ENCODE data around the gene ANKRA2. TPM values are rescaled to one million over a fixed set of nuclear protein-coding genes. Genes with fewer than 3 reads are reported as not detected.

ANKRA2 gene
- total and polyA plus RNA-seq, 10 of the 15 experiments (the other 5 are each of a cell fraction or from before 2014, with no cell fraction given), result 12.3 to 47.1 (median 21.9) TPM

- TF ChIP-seq TCF3 (IDR thresholded peaks at IDR 0.05; ENCODE audit: borderline replicate concordance, insufficient read depth, low read depth, low read length) (no peak), ZNF592 (IDR thresholded peaks at IDR 0.05) (no peak), CREB1 (IDR thresholded peaks at IDR 0.05; ENCODE audit: low read depth) (no peak), NFIC (IDR thresholded peaks at IDR 0.05; ENCODE audit: low read depth, low read length) (no peak)
Observed at GRCh38 chr5:73515232-73515631, 50.2 kb downstream of the ANKRA2 start (continued).

GRCh38 chr5:73514418-73514817, 51.0 kb downstream of the ANKRA2 start:
- H3K9me3 ChIP-seq (replicated peaks; ENCODE audit: control insufficient read depth, insufficient read depth, low read length), result no peaks in the 10 kb centered on the region
- no peaks in the 10 kb centered on the region for H3K4me1 ChIP-seq (ENCODE audit: control insufficient read depth, insufficient read depth, low read length)
- FAIRE-seq (no peak), DNase-seq (ENCODE audit: low read depth, low spot score) (no peak), ATAC-seq (no peak)
- ChIA-PET CTCF (interaction anchor here (1.0 to 10.3 kb wide), 2 partner anchors 15 to 22 kb away, joined by 3 to 139 read pairs; no protein-coding TSS in a partner anchor), POLR2A (no interaction called here), RAD21 (ENCODE audit: unreplicated experiment) (no interaction called here), SMC1A (ENCODE audit: uncharacterized antibody, unreplicated experiment) (interaction anchor here (1.0 to 1.8 kb wide), 2 partner anchors 10 to 21 kb away, joined by 3 to 4 read pairs; no protein-coding TSS in a partner anchor)
- H4K20me1 ChIP-seq (ENCODE audit: control insufficient read depth, insufficient read depth), result no peaks in the 10 kb centered on the region
- no peak overlapping the region for H3K4me2 ChIP-seq (ENCODE audit: control insufficient read depth, insufficient read depth)
- intact Hi-C loops (cut with micrococcal nuclease; ENCODE audit: unreplicated experiment) (no loop called here), in situ Hi-C loops (cut with MboI) (no loop called here)
- no peaks in the 10 kb centered on the region for H3K36me3 ChIP-seq (ENCODE audit: control insufficient read depth in 2 of 2, insufficient read depth in 2 of 2, low read length in 1 of 2)
- no TSS peak for BruUV-seq (replicated peaks)
- H2AFZ ChIP-seq (ENCODE audit: control insufficient read depth, low read depth, low read length), result no peak overlapping the region
- H3K27ac ChIP-seq (ENCODE audit: control insufficient read depth, insufficient read depth), result no peak overlapping the region
- H3K4me3 ChIP-seq, result no peak overlapping the region
- no peaks in the 10 kb centered on the region for H3K79me2 ChIP-seq (ENCODE audit: control insufficient read depth, insufficient read depth, low read length)
- no peaks in the 10 kb centered on the region for H3K27me3 ChIP-seq (replicated peaks in 1 of 2; ENCODE audit: control insufficient read depth in 2 of 2, insufficient read depth in 2 of 2, low read length in 1 of 2)
- no peak overlapping the region for H3K9ac ChIP-seq (ENCODE audit: control insufficient read depth, insufficient read depth, low read length)
- TF ChIP-seq JUNB (IDR thresholded peaks at IDR 0.05) (no peak), GABPA (IDR thresholded peaks at IDR 0.05; ENCODE audit: low read depth) (no peak), PRDM15 (CRISPR knock-in tag; IDR thresholded peaks at IDR 0.05) (no peak), NR2C2 (IDR thresholded peaks at IDR 0.05; ENCODE audit: borderline replicate concordance, control insufficient read depth, insufficient read length, low read depth) (no peak), ATF7 (IDR thresholded peaks at IDR 0.05; ENCODE audit: low read depth) (no peak), FOXM1 (IDR thresholded peaks at IDR 0.05; ENCODE audit: low read depth, low read length) (no peak), EED (IDR thresholded peaks at IDR 0.05; ENCODE audit: low read depth) (no peak)
- 56% methylated on average over 2 of the region's 2 CpGs for WGBS (ENCODE audit: insufficient coverage, insufficient replicate concordance, low lambda C conversion rate, missing lambda C conversion rate)
